H1 (cell line): ENCODE results near the gene PNPLA3. TPM values are rescaled to one million over a fixed set of nuclear protein-coding genes. Genes with fewer than 3 reads are reported as not detected.

ENCODE experiments used
- CTCF ChIA-PET: fragments of 300-600 bp; sonication (Branson Sonifier 250); formaldehyde crosslinking; loops from one replicate; lab custom pipeline; 2021; ENCODE audit not compliant: partially characterized antibody; lab: Charles Lee
- POLR2A ChIA-PET: fragments of 300-600 bp; sonication (Branson Sonifier 250); formaldehyde crosslinking; loops from one replicate; lab custom pipeline; 2021; ENCODE audit warnings: inconsistent platforms; ENCODE audit not compliant: partially characterized antibody; lab: Charles Lee
- DNase-seq, 2 experiments: peaks; one replicate each; pipeline versions ENCODE4 v3.0.0 to v3.0.0-alpha.2; 2010 to 2022; ENCODE audit warnings: low spot score in 2 of 2, low read depth in 1 of 2, mixed read lengths in 1 of 2
- FAIRE-seq: peaks from 2 replicates; lab custom pipeline; 2011; peaks lifted over from hg19 to GRCh38; lab: Jason Lieb, UNC
- H2AFZ ChIP-seq: 2 replicates; pipeline ENCODE4 v1.8.1; 2012; ENCODE audit warnings: low read length, inconsistent platforms
- H2AK5ac ChIP-seq: 2 replicates; pipeline ENCODE4 v1.6.1; 2013; ENCODE audit warnings: low read depth, low read length
- H2BK120ac ChIP-seq: replicated peaks from 2 replicates; pipeline ENCODE3; 2013; ENCODE audit warnings: low read depth, low read length, inconsistent platforms
- H2BK12ac ChIP-seq: 2 replicates; pipeline ENCODE4 v1.6.1; 2013; ENCODE audit warnings: low read depth, low read length
- H2BK15ac ChIP-seq: 2 replicates; pipeline ENCODE4 v1.6.1; 2013; ENCODE audit warnings: low read length
- H2BK20ac ChIP-seq: 2 replicates; pipeline ENCODE4 v1.6.1; 2013; ENCODE audit warnings: low read length
- H2BK5ac ChIP-seq: 2 replicates; pipeline ENCODE4 v1.6.1; 2013; ENCODE audit warnings: low read depth, low read length
- H3K14ac ChIP-seq: 2 replicates; pipeline ENCODE4 v1.6.1; 2013; ENCODE audit warnings: inconsistent platforms; ENCODE audit not compliant: insufficient read length
- H3K18ac ChIP-seq: 2 replicates; pipeline ENCODE4 v1.6.1; 2013; ENCODE audit warnings: low read length; ENCODE audit errors: extremely low read depth
- H3K23ac ChIP-seq: 2 replicates; pipeline ENCODE4 v1.6.1; 2013; ENCODE audit warnings: inconsistent platforms; ENCODE audit not compliant: insufficient read length
- H3K23me2 ChIP-seq: 2 replicates; pipeline ENCODE4 v1.6.1; 2013; ENCODE audit warnings: low read depth, low read length
- H3K27ac ChIP-seq: 2 replicates; pipeline ENCODE4 v1.6.1; 2011; ENCODE audit warnings: low read depth, low read length, inconsistent platforms
- H3K27me3 ChIP-seq, 4 experiments: replicated peaks in 1 of 4; 1 replicate in 1 of 4; 2 replicates in 3 of 4; pipeline versions ENCODE4 v1.6.1 to v1.8.1; 2011 to 2013; ENCODE audit warnings: low read length in 3 of 4, mild to moderate bottlenecking in 3 of 4, inconsistent platforms in 2 of 4, mixed read lengths in 2 of 4, moderate library complexity in 1 of 4; ENCODE audit not compliant: control insufficient read depth in 3 of 4, insufficient read depth in 3 of 4; ENCODE audit errors: extremely low read depth in 1 of 4
- H3K36me3 ChIP-seq, 4 experiments: 2 replicates each; pipeline versions ENCODE4 v1.6.1 to v1.8.1; 2011 to 2013; ENCODE audit warnings: mild to moderate bottlenecking in 4 of 4, low read length in 3 of 4, moderate library complexity in 2 of 4, control low read depth in 1 of 4, inconsistent platforms in 1 of 4; ENCODE audit not compliant: insufficient read depth in 4 of 4, control insufficient read depth in 2 of 4
- H3K4ac ChIP-seq: replicated peaks from 2 replicates; pipeline ENCODE3; 2013; ENCODE audit warnings: low read length, low read depth, mixed read lengths, inconsistent platforms; ENCODE audit not compliant: insufficient read length
- H3K4me1 ChIP-seq, 4 experiments: replicated peaks in 1 of 4; 1 replicate in 1 of 4; 2 replicates in 3 of 4; pipeline versions ENCODE4 v1.6.1 to v1.8.1; 2011 to 2013; ENCODE audit warnings: low read length in 3 of 4, inconsistent platforms in 2 of 4, mixed read lengths in 1 of 4; ENCODE audit not compliant: insufficient read depth in 4 of 4, control insufficient read depth in 3 of 4
- H3K4me2 ChIP-seq, 2 experiments: 2 replicates each; pipeline versions ENCODE4 v1.6.1 to v1.8.1; 2011 to 2013; ENCODE audit warnings: low read depth in 2 of 2, low read length in 2 of 2, control low read depth in 1 of 2, inconsistent platforms in 1 of 2, mild to moderate bottlenecking in 1 of 2; ENCODE audit not compliant: insufficient read depth in 1 of 2
- H3K4me3 ChIP-seq, 4 experiments: fragments of 200-600, 300-600 bp in 1 of 4; sonication (generic), shearing (Covaris generic), sonication (Bioruptor Twin) in 1 of 4; 2 replicates each; pipeline versions ENCODE4 v1.5.1 to v1.8.1; 2011 to 2016; ENCODE audit warnings: low read length in 4 of 4, low read depth in 3 of 4, control low read depth in 2 of 4, inconsistent platforms in 2 of 4, mild to moderate bottlenecking in 2 of 4, mixed read lengths in 1 of 4, moderate library complexity in 1 of 4; ENCODE audit not compliant: insufficient read depth in 2 of 4; ENCODE audit errors: extremely low read depth in 1 of 4
- H3K56ac ChIP-seq: replicated peaks from 2 replicates; pipeline ENCODE3; 2013; ENCODE audit warnings: low read depth, mild to moderate bottlenecking, mixed read lengths, low read length, inconsistent platforms; ENCODE audit not compliant: insufficient read length
- H3K79me1 ChIP-seq: 2 replicates; pipeline ENCODE4 v1.6.1; 2013; ENCODE audit warnings: low read depth, low read length, control low read depth
- H3K79me2 ChIP-seq, 2 experiments: 2 replicates each; pipeline versions ENCODE4 v1.6.1 to v1.8.1; 2012 to 2013; ENCODE audit warnings: low read length in 2 of 2, mild to moderate bottlenecking in 2 of 2, inconsistent platforms in 1 of 2; ENCODE audit not compliant: insufficient read depth in 2 of 2, control insufficient read depth in 1 of 2
- H3K9ac ChIP-seq, 4 experiments: replicated peaks in 1 of 4; 1 replicate in 1 of 4; 2 replicates in 3 of 4; pipeline versions ENCODE4 v1.6.1 to v1.8.1; 2011 to 2013; ENCODE audit warnings: low read depth in 3 of 4, low read length in 3 of 4, control low read depth in 2 of 4, mild to moderate bottlenecking in 2 of 4, moderate library complexity in 2 of 4, inconsistent platforms in 1 of 4; ENCODE audit errors: extremely low read depth in 1 of 4
- H3K9me3 ChIP-seq, 2 experiments: 2 replicates each; pipeline versions ENCODE4 v1.6.1 to v1.8.1; 2012 to 2013; ENCODE audit warnings: mild to moderate bottlenecking in 2 of 2, moderate library complexity in 2 of 2, control low read depth in 1 of 2, inconsistent platforms in 1 of 2, low read depth in 1 of 2, low read length in 1 of 2, mixed read lengths in 1 of 2; ENCODE audit not compliant: insufficient read depth in 2 of 2
- H4K20me1 ChIP-seq, 2 experiments: replicated peaks in 1 of 2; 2 replicates each; pipeline versions ENCODE3 to v1.8.1; 2011 to 2013; ENCODE audit warnings: inconsistent platforms in 2 of 2, low read length in 2 of 2, mild to moderate bottlenecking in 1 of 2; ENCODE audit not compliant: insufficient read depth in 2 of 2, control insufficient read depth in 1 of 2
- H4K5ac ChIP-seq: 2 replicates; pipeline ENCODE4 v1.6.1; 2013; ENCODE audit warnings: low read length, low read depth, mixed read lengths, inconsistent platforms; ENCODE audit not compliant: insufficient read length
- H4K8ac ChIP-seq: 2 replicates; pipeline ENCODE4 v1.8.0; 2013; ENCODE audit warnings: mild to moderate bottlenecking, moderate library complexity, low read length, inconsistent platforms; ENCODE audit not compliant: insufficient read depth; ENCODE audit errors: extremely low read depth
- H4K91ac ChIP-seq: replicated peaks from 2 replicates; pipeline ENCODE3; 2013; ENCODE audit warnings: low read length, mixed read lengths, inconsistent platforms; ENCODE audit not compliant: insufficient read length
- CHD2 ChIP-seq: IDR thresholded peaks from 2 replicates; pipeline ENCODE4 v1.6.1; 2012; ENCODE audit warnings: low read length, improper control_type of control experiment
- GTF2F1 ChIP-seq: IDR thresholded peaks from 2 replicates; pipeline ENCODE4 v1.6.1; 2012; ENCODE audit warnings: low read depth, low read length, improper control_type of control experiment, borderline replicate concordance
- RAD21 ChIP-seq, 2 experiments: IDR thresholded peaks in 1 of 2; conservative IDR thresholded peaks in 1 of 2; 2 replicates each; pipeline ENCODE4 v1.6.1; 2011; ENCODE audit warnings: low read depth in 2 of 2, low read length in 2 of 2, improper control_type of control experiment in 1 of 2, inconsistent platforms in 1 of 2, mild to moderate bottlenecking in 1 of 2, moderate library complexity in 1 of 2
- SAP30 ChIP-seq: fragments of 300-600 bp; sonication (generic); IDR thresholded peaks from 2 replicates; pipeline ENCODE4 v1.7.1; 2012; ENCODE audit warnings: low read length, moderate library complexity, mild to moderate bottlenecking, inconsistent platforms; ENCODE audit not compliant: insufficient read depth, insufficient replicate concordance
- TAF1 ChIP-seq: IDR thresholded peaks from 2 replicates; pipeline ENCODE4 v1.6.1; 2011; ENCODE audit warnings: mild to moderate bottlenecking, low read depth, low read length
- WGBS, 2 experiments: shearing (Covaris generic) in 1 of 2; methylation state at CpG; one replicate each; pipeline versions ENCODE4 v1.1.6 to v1.1.7; 2013 to 2015; ENCODE audit warnings: low lambda C conversion rate in 2 of 2, mixed read lengths in 2 of 2, inconsistent platforms in 1 of 2, low coverage in 1 of 2, missing lambda C conversion rate in 1 of 2; ENCODE audit not compliant: insufficient replicate concordance in 2 of 2, insufficient coverage in 1 of 2, insufficient read length in 1 of 2; ENCODE audit errors: extremely low coverage in 1 of 2, missing lambda C conversion rate in 1 of 2; 5-methylcytosine and 5-hydroxymethylcytosine counted together
- polyA plus RNA-seq, 7 experiments: library from polyadenylated mRNA; depleted of rRNA in 3 of 7; stranded (reverse) in 5 of 7; unstranded in 2 of 7; fragments of >200 nt in 5 of 7; fragments of 200-250 nt in 2 of 7; gene quantifications; 1 replicate in 5 of 7; 2 replicates in 1 of 7; 4 replicates in 1 of 7; pipeline versions ENCODE4 v1.2.1 to v1.2.3, GENCODE V29; 2011 to 2013; ENCODE audit warnings: missing spikeins in 2 of 7, mixed read lengths in 2 of 7
- total RNA-seq: library from RNA; stranded (reverse); fragmentation: NEBNext Ultra II Directional; extraction: Animal tissue kit (Norgen Biotek cat#: 25700); gene quantifications from 2 replicates; pipeline ENCODE4 v1.2.1, GENCODE V29; 2021

Gene PNPLA3
- total and polyA plus RNA-seq, 2 of the 8 experiments (the other 6 are each of a cell fraction or from before 2014, with no cell fraction given), result 17.5 to 23.4 TPM

- Histone ChIP-seq H2AK5ac (no peak overlapping the region), H3K23me2 (peaks cover 10% of the 10 kb centered on the region; the same call in 1 of the 2 replicates), H4K8ac (no peak overlapping the region), H3K27me3 (no peaks in the 10 kb centered on the region), H2BK120ac (no peak overlapping the region), H3K4me3 (no peak overlapping the region), H3K18ac (no peak overlapping the region), H3K36me3 (peaks cover 26 to 65% (median 39%) of the 10 kb centered on the region in 4 experiments), H3K4ac (no peak overlapping the region), H4K20me1 (peaks cover 3 to 36% of the 10 kb centered on the region in 2 experiments), H4K91ac (no peak overlapping the region), H3K4me1 (peaks cover 4 to 16% (median 12%) of the 10 kb centered on the region in 4 experiments), H3K79me2 (peaks cover 0 to 17% of the 10 kb centered on the region in 2 experiments; a peak in 1 of 4 replicates), H3K23ac (no peak overlapping the region), H3K4me2 (no peak overlapping the region), H3K79me1 (peaks cover 12% of the 10 kb centered on the region), H3K9me3 (no peaks in the 10 kb centered on the region), H2AFZ (no peak overlapping the region), H3K56ac (no peak overlapping the region), H2BK5ac (no peak overlapping the region), H3K14ac (no peak overlapping the region), H4K5ac (no peak overlapping the region), H3K9ac (no peak overlapping the region), H2BK15ac (no peak overlapping the region), H2BK12ac (no peak overlapping the region), H3K27ac (no peak overlapping the region), H2BK20ac (no peak overlapping the region)
- POLR2A ChIA-PET, result interaction anchor here (1.7 to 2.2 kb wide), 2 partner anchors 16 to 17 kb away, joined by 4 read pairs; no protein-coding TSS in a partner anchor
- DNase-seq, result no peak
- CTCF ChIA-PET, result interaction anchor here (0.6 to 2.0 kb wide), 3 partner anchors 15 to 44 kb away, joined by 3 to 10 read pairs (median 3); no protein-coding TSS in a partner anchor
- no peak for FAIRE-seq
- 89% methylated on average over 5 of the region's 5 CpGs; no CpG with 5 or more reads in 1 of the 2 experiments for WGBS, 2 experiments
- TF ChIP-seq GTF2F1 (no peak), TAF1 (no peak), RAD21 (IDR thresholded peaks at IDR 0.05 in 1 of 2, conservative IDR thresholded peaks at IDR 0.05 in 1 of 2; ENCODE audit: low read depth in 2 of 2, low read length in 2 of 2) (no peak), SAP30 (no peak), CHD2 (no peak)
Observed at GRCh38 chr22:43928468-43928867, 4.9 kb downstream of the PNPLA3 start.
